Kasumi-1 (cell line): ENCODE measurements around the gene GPAM.
"Not testable (repeated sequence)": the region's sequence is repeated elsewhere in the genome, so short reads cannot be mapped to it uniquely, and the experiment has no call there.

Experiments used
- DNase-seq, 2 experiments: peaks; one replicate each; lab custom pipeline; 2025; lab: John Stamatoyannopoulos, UW

GPAM gene, protein sequence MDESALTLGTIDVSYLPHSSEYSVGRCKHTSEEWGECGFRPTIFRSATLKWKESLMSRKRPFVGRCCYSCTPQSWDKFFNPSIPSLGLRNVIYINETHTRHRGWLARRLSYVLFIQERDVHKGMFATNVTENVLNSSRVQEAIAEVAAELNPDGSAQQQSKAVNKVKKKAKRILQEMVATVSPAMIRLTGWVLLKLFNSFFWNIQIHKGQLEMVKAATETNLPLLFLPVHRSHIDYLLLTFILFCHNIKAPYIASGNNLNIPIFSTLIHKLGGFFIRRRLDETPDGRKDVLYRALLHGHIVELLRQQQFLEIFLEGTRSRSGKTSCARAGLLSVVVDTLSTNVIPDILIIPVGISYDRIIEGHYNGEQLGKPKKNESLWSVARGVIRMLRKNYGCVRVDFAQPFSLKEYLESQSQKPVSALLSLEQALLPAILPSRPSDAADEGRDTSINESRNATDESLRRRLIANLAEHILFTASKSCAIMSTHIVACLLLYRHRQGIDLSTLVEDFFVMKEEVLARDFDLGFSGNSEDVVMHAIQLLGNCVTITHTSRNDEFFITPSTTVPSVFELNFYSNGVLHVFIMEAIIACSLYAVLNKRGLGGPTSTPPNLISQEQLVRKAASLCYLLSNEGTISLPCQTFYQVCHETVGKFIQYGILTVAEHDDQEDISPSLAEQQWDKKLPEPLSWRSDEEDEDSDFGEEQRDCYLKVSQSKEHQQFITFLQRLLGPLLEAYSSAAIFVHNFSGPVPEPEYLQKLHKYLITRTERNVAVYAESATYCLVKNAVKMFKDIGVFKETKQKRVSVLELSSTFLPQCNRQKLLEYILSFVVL

DNA sequence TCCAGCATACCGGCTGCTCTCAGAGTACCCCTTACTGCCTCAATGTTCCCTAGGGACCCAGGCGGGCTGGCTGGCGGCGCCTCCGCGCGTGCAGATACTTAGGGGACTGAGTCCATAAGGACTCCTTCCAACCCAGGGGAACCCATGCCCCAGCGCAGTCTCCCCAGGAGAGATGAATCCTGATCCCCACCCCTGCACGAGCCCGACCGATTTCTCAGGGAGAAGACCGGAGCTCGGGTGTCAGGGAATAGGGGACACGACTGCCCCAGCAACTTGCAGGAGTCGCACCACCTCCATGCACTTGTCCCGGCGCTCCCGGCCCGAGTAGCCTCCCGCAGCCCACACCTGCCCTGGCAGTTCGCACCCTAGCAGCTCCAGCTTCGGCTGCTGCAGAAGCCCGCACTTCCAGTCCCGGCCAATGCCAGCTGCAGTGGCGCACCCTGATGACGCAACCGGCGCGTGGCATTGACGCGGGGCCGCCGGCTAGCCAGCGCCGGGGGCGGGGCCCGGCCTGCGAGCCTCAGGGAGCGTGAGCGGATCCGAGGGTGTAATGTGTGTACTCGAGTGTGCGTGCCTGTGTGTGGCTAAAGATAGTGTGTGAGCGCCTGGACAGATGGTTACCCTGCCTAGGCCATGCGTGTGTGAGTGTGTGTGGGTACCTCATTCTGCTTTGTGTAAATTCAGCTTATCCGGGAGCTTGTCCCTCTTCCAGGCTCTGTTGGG lies at the start of gene GPAM:
TSS of gene GPAM (minus strand) at position 437 of the 723 bp plus-strand sequence. CDS start 1,981 bp downstream, outside the sequence.
- DNase-seq = peak; percentile 87 to 88

DNA sequence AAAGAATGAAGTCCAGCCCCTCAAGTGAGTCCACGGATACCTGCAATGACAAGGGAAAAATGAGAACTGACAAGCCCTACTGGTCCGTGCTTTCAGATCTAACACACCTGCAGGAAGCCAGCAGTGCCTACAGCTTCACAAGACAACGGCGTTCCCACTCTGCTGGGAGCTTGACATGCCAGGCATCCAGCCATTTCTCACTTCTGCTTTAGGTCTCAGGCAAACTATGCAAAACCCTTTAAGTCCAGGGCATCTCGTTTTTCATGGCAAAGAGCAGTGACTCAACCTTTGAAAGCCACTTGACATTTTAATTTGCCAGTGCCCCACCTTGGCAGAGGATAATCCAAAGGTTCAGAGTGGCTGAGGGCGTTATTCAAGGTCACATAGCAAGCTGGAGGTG lies 49.1 kb upstream of the GPAM start:
- no peak for DNase-seq

DNA sequence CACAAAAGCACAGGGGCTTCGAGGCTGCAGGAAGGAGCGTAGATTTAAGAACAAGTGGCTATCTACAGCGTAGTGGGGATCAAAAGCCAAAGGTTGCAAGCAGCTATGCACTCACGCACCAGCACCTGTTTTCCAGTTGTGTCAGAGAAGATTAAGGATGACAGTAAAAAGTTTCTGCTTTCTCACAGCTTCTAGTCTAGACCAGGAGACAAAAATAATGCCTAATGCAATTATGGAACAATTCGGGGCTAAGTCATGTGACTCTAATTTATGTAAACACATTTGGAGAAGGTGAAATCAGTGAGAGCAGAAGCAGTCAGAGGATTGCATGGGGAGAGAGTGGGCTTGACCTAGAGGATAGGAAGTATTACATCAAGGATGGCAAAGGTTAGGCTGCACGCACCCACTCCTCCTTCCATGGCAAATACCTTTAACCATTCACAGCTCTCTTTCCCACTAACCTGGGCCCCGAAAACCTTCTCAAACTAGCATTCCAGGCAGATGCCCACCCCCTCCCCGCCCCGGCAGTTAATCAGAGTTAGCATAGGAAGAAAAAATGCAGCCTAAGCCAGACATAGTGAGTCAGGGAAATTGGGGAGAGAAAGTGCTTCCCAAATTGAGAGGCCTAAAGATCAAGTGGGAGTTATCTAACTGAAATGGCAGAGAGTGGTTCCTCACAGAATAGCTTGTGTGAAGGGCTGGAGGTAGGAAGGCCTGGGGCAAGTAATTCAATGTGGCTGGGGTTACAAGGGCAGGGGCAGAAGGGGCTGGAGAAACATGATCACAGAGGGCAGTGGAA lies 48.2 kb upstream of the GPAM start:
- no peak for DNase-seq

DNA sequence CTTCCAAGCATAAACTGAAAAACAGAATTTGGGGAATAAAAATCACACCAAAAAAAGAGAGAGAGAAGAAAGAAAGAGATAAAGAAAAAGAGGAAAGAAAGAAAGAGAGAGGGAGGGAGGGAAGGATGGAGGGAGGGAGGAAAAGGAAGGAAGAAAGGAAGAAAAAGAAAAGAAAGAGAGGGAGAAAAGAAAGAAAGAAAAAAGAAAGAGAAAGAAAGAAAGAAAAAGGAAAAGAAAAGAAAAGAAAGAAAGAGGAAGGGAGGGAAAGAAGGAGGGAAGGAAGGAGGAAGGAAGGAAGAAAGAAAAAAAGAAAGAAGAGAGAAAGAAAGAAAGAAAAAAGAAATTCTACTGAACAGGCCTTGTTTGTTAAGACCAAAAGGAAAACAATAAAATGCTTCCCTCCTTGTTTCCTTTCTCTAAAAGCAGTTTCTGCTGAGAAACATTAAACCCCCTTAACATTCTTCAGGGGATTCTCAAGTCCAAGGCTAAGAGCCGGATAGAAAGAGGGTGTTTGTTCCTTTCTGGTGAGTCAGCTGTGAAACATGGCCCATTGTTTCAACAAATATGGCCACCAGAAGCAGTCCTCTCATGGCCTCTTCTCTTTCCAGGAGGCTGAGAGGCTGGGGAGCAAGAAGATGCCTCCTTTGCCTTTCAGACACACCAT lies 46.9 kb upstream of the GPAM start:
- DNase-seq = no peak

DNA sequence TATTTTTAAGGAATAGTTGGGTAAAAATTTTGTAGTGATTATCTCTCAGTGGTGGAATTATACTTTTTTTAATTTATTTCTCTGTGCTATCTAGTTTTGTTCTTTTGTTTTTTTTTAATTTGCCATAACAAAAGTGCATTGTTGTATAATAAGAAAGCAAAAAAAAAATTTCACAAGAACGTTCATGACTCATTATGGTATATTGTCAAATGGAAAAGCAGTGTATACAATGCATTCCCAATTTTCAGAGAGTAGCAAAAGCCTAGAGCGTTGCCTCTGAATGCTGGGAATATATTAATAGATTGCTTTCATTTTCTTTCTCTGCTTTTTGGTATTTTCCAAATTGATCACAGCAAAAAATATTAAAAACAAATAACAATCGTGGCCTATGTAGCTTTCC lies 46.3 kb upstream of the GPAM start:
- DNase-seq = no peak

DNA sequence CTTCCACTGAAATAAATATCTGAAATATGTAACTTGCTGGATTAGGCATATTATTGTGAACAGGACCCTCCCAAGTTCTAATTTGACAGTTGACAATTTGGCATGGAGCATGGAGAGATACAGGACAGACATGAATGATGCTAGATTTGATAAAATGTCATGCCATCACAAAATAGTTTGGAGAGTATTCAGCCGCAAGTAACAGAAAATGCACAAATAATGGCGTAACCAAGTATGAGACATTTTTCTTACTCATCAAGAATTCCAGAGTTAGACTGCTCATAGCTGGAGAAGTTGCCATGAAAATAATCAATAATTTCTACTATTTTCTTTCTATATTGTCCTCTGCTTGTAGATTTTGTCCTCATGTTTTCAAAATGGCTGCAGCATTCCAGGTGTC lies 45.5 kb upstream of the GPAM start:
- DNase-seq = no peak

DNA sequence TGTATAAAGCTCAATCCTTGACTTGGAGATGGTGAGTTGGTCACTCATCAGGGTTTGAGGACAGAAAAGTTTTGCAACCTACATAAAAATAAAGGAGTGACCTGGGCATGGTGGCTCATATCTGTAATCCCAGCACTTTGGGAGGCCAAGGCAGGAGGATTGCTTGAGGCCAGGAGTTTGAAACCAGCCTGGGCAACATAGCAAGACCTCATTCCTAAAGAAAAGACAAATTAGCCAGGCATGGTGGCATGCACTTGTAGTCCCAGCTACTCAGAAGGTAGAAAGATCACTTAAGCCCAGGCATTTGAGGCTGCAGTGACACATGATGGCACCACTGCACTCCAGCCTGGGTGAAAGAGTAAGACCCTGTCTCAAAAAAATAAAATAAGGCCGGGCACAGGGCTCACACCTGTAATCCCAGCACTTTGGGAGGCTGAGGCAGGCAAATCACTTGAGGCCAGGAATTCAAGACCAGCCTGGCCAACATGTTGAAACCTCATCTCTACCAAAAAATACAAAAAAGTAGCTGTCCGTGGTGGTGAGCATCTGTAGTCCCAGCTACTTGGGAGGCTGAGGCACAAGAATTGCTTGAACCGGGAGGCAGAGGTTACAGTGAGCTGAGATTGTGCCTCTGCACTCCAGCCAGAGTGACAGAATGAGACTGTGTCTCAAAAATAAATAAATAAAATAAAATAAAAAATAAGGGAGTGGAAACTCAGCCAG lies 45.0 kb upstream of the GPAM start:
- DNase-seq = not testable (repeated sequence)

DNA sequence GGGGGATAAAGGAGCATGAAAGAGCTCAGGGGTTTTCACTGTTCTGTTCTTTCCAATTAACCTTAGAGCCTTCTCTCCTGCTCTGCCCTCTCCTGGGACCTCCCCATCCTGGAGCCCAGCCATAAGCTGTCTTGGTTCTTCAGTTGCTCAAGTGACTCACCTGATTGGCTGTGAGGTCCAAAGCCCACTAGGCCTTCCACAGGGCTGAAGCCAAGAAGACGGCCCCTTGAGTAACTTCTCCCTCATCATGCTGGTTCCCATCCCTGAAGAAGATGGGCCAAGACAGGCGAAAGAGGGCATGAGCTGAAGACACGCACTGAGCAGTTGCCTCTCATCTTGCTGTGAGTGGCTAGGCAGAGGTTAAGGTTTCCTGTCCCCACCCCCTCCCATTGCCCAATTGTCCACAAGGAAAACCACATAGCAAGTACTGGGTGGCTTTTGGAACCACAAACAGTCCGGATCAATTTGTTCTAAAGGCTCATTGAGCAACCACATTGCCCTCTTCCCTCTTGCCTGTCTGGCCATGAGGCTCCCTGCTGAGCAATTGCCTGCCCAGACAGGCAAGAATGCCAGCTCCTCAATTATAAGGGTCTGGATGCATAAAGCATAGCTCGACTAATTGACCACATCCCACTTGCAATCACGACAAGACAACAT lies 43.9 kb upstream of the GPAM start:
- no peak for DNase-seq

DNA sequence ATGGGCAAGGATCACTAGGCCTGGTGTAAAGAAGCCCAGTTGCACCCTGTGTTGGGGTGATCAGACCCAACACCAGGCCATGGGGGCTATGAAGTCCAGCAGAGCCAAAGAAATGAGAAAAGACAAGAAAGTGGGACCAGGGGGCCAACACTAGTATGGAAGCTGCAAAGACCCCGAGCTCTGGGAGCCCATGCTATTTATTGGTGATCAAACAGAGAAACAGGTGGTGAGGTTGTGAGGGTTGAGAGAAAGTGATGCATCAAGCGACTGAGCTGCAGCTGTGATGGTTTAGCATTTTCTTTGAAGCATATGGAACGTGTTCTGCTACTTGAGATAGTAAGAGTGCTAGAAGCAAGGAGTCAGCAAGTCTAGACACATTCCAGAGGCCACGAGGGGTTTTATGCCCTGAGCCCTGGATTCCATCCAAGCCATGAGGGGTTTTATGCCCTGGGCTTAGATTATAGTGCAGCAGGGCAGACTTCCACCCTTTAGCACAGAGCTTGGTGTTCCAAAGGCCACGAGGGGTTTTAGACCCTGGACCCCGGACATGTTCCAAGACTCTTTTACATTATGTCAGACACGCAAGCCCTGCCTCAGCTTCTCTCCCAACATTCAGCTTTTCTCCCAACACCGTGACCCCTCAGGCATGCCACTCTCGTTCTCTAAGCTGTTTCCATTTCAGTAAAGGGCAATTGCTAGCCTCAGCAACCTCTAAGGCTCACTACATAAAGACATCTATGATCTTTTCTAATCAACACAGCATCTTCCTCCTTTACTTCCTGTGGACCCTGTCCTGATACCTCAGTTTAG lies 43.1 kb upstream of the GPAM start:
- no peak for DNase-seq

DNA sequence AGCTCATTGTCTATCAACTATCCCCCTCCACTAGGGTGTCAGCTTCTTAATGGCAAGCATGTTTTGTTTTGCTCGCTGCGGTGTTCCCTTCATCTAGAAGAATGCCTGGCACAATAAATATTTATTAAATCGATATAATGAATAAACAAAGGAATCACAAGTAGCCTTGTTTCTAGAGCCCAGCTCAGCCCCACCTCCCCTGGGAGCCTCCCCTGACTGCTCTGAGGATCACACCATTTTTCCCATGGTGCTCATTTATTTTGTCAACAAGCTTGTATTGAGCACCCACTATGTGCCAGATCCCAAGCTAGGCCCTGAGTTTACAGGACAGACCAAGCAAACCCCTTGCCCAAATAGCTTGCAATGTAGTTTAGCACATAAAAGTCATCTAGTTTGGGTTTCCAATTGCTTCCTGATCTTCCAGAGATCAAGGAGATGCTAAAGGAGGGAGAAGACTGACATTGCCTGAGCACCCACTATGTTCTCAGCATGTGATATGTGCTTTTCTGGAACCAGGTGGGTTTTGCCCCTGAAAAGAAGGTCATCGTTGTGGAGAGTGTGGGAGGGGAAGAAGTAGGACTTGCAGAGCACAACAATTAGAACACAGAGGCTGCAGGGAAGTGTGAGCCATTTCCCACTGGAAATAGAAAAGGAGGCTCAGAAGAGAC lies 42.3 kb upstream of the GPAM start:
- no peak for DNase-seq

DNA sequence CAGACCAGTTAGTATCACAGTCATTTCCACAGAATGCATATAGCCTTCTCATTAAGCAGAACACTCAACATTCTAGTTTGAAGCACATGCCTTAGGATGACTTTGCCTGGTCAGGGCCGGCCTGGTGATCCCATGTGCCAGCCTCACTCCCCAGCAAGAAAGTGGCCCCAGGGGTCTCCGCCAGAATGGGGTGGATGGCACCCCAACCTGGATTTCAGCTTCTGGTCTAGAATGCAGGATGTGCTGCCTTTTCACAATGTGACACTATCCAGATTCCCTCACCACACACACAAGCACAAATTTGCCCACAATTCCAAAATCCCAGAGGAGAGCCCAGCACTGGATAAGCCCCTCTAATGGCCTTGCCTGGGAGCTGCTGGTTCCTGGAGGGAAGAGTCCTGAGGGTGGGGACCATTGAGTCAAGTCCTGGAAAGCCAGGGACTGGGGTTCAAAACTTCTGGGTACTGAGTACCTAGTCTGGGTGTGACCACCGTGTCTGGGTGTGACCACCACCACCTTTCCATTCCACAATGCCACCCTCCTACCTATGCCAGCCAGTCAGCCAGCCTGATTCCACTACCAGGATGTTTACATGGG lies 41.5 kb upstream of the GPAM start:
- DNase-seq = no peak

DNA sequence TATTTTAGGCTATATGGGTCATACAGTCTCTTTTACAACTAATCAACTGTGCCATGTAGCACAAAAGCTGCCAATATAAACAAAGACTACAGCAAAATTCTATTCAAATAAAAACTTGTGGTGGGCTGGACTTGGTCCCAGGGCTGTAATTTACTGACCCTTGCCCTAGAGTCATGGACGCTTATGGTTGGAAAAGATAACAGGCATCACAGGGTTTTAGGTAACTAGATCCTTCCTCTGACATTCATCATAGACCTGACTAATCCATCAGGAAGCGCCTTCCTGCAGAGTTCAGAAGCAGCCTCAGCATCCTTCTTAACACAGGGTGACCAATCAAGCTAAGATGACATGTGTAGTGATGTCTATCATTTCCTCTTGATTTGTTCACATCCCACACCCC lies 40.2 kb upstream of the GPAM start:
- DNase-seq = no peak

DNA sequence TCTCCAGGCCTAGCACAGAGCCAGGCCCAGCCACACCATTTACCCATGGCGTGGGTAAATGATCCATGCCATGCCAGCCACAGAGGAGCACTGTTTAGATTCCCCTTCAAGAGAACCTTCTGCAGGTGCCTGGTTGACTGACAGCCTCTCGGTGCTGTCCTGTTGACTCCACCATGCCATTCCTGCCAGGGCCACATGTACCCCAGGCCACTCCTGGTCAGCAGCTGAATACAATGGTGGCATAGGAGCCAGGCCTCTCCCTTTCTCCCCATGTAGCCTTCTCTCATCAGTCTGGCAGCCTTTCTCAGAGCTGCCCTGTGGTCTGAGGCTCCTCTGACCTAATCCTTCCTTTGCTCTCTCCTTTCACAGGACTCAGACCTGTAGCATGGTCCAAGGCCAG lies 39.2 kb upstream of the GPAM start:
- DNase-seq = no peak

DNA sequence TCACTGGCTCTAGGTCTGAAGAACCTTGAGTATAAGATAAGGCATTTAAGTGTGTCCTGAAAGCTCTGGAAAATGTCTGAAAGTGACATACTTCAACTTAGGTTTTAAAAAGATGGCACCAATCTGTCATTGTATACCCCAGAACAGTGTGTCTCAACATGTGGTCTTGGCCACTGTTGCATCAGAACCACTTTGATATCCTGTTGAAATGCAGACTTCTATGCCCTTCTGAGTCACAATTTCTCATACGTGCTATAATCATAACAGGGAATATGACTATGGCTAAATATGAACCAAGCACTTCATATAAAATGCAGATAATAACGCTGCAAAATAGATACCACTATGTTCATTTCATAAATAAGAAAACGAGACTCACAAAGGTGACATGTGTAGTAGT lies 38.0 kb upstream of the GPAM start:
- no peak for DNase-seq

DNA sequence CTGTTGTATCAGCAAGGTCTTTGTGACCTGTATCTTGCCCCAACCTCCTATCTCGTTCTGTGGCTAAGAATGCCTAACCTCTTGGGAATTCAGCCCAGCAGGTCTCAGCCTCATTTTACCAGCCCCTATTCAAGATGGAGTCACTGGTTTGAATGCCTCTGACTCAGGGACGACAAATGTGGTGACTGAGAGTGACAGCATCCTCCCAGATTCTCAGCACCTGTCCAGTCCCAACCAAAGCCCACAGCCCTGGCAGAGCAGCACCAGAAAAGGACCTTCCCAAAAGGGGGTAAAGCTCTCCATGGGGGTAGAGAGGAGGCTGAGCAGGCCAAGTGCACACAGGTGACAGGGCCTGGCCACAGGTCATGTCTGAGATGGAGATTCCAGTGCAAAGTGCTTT lies 35.4 kb upstream of the GPAM start:
- DNase-seq = no peak

DNA sequence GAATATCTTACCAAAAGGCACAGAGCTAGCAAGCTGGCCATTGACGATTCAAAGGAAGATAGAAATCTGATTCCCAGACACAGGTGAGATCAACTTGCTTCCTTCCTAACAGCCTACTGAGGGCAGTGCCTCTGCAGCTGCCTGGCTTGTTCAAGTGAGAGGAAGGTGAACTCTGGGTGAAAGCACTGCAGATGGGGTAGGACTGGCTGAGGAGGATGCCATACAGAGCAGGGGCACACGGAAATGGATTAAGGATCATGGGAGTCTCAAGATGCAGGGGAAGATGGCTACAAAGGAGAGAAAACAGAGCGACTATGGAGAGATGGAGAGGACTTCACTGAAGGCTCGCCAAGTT lies 34.4 kb upstream of the GPAM start:
- no peak for DNase-seq

DNA sequence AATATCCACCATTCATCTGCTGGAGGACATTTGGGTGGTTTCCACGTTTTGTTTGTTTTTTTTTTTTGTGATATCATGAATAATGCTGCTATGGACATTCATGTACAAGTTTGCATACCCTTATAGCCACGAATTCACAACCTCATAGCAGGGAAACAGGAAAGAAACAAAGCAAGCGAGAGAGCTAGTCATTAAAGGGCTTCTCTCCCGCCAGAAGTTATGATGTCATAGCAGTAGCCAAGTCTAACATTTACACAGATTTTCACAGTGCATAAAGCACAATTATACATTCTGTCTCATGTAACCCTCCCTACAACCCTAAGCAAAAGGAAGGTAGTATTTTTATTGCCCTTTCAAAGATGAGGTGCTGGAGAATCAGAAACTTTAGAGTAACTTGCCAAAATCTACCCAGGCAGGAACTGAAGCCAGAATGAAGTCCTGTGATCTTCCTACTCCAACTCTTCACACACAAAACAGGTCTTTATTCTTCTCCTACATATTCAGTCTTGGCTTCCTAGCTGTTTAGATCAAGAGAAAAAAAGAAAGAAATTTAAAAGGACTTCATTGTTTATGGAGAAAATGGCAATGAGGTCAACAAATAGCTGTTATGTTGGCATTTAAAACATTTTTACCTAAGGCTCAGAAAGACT lies 33.9 kb upstream of the GPAM start:
- no peak for DNase-seq

DNA sequence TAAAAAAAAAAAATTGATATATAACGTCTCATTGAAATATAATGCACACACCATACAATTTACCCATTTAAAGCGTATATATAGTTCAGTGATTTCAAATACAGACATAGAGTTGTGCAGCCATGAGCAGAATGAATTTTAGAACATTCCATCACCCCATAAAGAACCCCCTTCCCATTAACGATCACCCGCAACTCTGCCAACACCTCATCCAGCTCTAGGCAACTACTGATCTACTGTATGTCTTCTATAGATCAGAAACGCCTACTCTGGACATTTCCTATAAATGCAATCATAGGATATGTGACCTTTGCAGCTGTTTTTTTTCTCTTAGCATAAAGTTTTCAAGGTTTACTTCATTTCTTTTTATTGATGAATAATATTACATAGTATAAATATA lies 33.4 kb upstream of the GPAM start:
- no peak for DNase-seq
